DOHH2 (cell line): ENCODE measurements around the gene GPHN.

Source experiments
- EZH2phosphoT487 ChIP-seq: fragments of 200-600 bp; sonication (generic); IDR thresholded peaks from 2 replicates; pipeline ENCODE4 v1.6.1; 2017; ENCODE audit warnings: borderline replicate concordance, mild to moderate bottlenecking, antibody characterized with exemption, low read length, moderate library complexity, mixed read lengths
- TF ChIP-seq, protein P1 (sequence below): fragments of 200-600 bp; sonication (generic); IDR thresholded peaks from one replicate; pipeline ENCODE4 v1.5.1; 2014; ENCODE audit warnings: antibody characterized with exemption, mild to moderate bottlenecking, low read depth, low read length; ENCODE audit not compliant: poor library complexity, severe bottlenecking

DNA sequence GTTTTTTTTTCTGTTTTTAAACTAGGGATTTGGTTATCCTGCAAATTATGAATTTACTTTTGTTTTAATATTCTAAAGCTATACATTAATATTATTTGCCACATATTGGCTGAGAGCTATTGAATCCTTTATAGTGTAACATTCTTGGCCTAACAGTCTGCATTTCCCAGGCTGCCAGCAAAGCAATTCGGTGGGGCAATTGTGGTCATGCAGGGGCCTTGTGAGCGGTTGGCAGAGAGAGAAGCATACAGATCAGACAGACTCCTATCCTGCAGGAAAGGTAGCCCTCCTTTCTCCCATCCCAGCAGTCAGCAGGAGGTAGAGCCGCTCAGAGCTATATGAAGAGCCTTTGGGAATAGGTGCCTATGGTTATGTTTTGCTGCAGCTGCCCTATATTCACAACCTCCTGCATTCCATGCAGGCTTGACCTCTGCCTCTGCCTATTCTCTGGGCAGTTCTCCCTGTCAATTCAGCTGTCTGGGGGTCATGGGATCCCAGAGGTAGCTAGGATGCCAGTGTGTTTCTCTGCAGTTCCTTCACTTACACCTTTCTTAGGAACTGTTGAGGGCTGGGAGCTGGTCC, 144.7 kb downstream of the GPHN start:
- TF ChIP-seq, protein P1, sequence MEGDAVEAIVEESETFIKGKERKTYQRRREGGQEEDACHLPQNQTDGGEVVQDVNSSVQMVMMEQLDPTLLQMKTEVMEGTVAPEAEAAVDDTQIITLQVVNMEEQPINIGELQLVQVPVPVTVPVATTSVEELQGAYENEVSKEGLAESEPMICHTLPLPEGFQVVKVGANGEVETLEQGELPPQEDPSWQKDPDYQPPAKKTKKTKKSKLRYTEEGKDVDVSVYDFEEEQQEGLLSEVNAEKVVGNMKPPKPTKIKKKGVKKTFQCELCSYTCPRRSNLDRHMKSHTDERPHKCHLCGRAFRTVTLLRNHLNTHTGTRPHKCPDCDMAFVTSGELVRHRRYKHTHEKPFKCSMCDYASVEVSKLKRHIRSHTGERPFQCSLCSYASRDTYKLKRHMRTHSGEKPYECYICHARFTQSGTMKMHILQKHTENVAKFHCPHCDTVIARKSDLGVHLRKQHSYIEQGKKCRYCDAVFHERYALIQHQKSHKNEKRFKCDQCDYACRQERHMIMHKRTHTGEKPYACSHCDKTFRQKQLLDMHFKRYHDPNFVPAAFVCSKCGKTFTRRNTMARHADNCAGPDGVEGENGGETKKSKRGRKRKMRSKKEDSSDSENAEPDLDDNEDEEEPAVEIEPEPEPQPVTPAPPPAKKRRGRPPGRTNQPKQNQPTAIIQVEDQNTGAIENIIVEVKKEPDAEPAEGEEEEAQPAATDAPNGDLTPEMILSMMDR: no peak
- no peak for TF ChIP-seq EZH2phosphoT487
